HG03064 (cell line): Measurements from ENCODE around the gene FCHO2.

Source experiments
- ATAC-seq: cut with Tn5 transposase; IDR thresholded peaks from one replicate; pipeline ENCODE4 v1.9.1; 2021; ENCODE audit warnings: low read depth; ENCODE audit not compliant: unreplicated experiment

The FCHO2 gene

GRCh38 chr5:73103870-73104299 is 148.0 kb downstream of the FCHO2 start:
- no peak for ATAC-seq

DNA sequence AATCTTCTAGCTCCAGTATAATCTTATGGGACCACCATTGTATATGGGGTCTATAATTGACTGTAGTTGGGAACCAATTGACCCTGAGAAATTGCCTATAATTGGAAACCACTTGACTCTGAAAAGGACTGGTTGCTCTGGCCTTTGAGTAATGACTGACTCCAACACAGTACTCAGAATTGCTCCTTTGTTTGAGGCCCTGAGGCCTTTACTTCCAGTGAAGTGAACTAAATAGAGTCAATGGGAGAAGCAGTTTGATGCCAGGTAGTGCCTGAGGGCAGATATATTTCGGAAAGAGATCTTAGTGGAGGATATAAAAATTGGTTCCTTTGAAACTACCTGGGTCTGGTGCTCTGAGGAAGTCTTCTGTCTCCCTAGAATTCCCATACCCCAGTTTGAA is 148.5 kb downstream of the FCHO2 start:
- ATAC-seq = no peak

GRCh38 chr5:73106335-73106734 is 150.5 kb downstream of the FCHO2 start:
- ATAC-seq = no peak

DNA sequence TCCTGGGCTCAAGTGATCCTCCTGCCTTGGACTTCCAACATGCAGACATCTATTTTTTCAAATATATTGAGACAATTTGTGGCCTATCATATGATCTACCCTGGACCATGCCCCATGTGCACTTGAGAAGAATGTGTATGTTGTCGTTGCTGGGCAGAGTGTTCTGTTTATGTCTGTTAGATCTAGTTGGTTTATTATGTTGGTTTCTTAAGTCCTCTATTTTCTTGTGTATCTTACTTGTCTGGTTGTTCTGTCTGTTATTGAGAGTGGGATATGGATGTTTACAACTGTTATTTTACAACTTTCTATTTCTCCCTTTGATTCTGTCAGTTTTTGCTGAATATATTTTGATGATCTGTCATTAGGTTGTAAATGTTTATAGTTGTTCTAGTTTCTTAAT is 154.3 kb downstream of the FCHO2 start:
- no peak for ATAC-seq

- ATAC-seq = no peak
Measured at GRCh38 chr5:73111536-73111935, 155.7 kb downstream of the FCHO2 start.

DNA sequence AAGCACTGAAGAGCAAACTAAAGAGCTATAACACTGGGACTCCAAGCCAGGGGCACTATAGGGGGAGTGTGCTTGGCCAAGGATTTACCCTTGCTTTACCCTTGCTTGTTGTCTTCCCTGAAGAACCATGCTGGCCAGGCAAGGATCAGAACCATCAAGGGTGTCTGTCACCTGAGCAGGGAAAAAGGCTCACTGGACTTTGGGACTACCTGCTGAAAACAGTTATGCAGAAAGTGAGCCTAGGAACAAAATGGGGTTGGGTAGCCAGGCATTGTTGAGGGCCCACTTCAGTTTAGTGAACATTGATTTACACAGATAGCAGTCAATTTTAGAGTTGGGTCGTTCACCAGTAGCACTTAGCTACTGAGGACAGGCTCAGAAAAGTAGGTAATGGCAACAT is 156.5 kb downstream of the FCHO2 start:
- ATAC-seq = no peak

DNA sequence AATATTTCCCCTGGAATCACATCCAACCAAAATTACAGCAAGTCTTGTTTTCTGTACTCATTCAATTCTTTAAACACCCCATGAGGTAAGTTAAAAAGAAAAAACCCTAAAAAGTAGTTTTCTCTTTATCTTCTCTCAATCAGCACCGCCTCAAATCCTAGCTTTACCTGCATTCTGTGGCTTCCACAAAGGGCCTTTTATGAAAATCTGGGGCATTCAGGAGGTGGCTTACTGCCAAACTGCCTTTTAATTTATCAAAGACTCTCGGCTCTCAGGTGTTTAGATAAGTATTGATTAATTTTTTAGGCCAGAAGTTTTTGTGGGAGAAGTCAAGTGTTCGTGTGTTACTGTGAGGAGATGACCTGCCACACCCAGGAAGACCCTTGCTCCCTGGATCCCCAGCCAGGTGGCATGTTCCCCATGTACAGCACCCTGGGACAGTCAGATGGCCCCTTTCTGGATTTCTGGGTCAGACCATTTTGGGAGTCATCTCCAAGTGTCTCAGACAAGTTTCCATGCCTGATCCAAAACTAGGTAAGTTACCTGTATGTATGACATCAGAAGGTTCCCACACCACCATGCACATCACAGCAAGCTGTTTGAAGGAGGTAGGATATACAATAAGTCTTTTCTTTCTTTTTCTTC is 158.3 kb downstream of the FCHO2 start:
- no peak for ATAC-seq

DNA sequence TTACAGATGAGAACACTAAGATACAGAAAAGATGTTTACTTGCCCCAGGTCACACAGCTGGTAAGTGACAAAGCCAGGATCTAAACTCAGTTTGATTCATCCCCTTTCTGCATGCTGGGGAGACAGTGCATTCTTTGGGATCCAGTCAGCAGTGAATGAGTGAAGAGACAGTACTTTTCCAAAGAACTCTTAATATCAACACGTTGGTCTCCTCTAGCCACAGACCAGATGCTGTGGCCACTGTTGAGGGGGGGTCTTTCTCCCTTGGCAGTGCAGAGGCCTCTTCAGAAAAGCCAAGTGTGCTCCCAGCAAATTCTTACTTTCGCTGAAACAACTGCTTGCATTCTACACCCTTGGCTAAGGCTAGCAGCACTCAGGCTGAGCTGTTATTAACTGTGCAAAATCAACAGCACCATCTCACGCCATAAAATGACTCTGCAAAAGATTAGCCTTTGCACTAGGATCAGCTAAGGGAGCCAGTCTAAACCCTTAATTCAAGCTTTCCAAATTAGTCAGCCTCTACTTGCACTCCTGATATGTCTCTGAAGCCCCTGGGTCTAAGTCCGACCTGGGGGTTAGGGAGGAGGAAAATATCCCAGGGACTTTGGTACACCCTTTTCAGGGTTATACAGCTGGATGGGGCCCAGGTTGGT is 159.7 kb downstream of the FCHO2 start:
- ATAC-seq = no peak

DNA sequence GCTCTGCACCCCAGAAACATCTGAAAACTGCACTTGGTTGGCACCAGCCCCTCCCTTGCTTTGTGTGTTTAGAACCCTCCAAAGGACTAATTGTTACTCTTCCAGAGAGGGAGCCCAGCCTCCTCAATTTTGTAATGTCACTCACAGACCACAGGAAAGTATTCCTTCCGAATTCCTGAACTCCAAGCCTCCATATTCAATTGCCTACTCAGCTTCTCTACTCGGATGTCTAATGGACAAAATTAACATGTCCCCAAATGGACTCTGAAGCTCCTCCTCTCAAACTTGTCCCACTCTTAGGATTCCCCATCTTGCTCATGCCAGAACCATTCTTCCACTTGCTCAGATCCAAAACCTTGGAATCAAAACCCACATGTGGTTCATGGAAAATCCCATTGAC is 160.7 kb downstream of the FCHO2 start:
- no peak for ATAC-seq

- ATAC-seq = no peak
Measured at GRCh38 chr5:73117088-73117740, 161.4 kb downstream of the FCHO2 start.

DNA sequence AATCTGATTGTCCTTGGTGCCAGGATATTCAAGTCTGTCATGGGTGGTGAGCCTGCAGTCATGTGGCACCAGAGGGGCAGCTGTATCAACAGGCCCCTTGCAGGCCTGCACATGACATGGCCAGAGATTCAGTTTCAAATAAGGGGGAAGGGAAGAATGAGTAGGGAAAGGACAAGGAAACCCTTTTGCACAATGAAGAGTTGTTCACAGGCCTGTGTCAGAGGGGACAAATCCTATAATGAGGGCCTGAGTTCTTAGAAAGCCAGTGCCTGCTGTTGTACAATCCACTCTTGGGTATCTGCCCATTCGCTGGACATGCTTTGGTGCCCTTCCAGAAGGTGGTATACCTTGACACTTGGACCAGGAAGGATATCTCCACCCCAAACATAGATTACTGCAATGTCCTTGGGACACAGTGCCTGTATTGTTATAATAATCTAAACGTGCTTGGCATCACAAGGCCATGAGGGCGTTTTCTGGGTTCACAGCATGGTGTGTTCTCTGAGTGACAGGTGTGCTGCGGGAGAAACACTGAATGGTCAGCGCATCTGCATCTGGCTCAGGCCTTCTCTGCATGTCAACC is 162.6 kb downstream of the FCHO2 start:
- ATAC-seq = no peak

DNA sequence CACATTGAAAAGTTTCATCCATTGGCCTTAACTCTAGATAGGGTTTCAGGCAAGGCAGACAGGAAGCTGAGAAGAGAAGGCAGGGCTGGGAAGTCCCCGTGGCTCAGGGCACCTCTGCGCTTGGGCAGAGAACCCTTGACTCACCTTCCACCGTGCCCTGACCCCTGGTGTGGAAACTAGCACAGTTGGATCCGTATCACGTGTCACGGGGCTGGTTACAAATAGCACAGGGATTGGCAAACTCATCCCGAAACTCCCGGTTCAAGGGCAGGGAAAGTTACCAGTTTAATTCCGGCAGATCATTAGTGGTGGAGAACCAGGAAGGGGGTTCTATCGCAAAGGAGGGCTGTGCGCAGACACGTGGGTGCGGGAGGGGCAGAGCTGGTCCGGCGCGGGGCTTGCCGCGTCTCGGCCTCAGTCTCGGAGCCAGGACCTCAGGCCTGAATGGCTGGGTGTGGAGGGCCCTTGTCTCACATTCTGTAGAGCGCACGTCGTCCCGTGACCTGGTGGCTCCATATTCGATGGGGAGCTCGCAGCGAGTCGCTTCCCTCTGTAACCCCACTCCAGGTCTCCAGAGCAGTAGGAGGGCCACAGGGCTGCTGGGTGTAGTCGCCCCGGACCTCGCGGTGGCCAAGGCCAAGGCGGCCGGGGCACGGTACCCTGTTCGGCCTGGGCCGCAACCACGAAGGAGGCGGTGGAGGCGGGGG is 163.8 kb downstream of the FCHO2 start:
- ATAC-seq = no peak

GRCh38 chr5:73120222-73121118 is 164.6 kb downstream of the FCHO2 start, which contains the start of gene TMEM171:
TMEM171 (plus strand) TSS chr5:73120575; CDS start chr5:73123374, 2,799 bp downstream.
- ATAC-seq = no peak

DNA sequence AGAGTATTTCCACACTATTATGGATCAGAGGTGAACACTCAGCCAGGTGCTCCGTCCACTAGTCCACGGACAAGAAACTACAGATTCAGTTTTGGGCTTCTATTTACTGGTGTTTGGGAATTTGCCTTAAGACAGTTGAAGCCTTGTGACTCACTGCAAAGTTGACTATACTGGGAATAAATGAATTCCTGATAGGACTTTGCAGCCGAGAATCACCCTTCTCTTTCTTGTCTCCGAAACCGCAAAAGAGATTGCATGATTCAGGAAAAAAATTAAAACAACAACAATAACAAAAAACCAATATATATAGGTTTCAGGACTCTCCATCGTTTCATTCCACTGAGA is 165.2 kb downstream of the FCHO2 start:
- ATAC-seq = no peak

DNA sequence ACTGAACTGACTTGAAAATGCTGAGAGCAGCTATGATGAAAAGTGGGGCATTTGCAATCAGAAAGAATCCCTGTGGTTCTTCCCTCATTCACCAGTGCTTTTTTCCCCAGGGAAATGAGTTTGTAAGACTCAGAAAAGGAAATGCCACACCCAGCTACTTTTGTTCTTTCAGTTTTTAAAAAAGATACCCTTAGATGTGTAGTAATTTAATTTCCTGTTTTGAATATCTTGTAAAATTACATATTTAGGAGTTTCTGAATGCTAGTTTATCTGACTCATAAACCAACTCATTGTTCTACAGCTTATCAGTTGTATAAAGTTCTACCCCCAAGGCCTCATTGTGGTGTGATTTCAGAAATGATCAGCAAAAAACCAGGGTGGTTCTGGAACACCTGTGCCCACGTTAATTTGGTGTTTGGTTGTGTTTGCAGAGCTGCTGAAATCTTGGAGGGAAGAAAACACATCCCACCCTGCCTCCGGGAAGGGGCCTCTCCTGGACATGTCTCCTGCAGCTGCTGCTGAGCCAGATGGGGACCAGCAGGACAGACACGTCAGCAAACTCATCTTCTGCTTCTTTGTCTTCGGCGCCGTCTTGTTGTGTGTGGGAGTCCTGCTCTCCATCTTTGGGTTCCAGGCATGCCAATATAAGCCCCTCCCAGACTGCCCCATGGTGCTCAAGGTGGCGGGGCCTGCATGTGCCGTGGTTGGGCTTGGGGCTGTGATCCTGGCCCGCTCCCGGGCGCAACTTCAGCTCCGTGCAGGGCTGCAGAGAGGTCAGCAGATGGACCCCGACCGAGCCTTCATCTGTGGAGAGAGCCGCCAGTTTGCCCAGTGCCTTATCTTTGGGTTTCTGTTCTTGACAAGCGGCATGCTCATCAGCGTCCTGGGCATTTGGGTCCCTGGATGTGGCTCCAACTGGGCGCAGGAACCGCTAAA is 167.3 kb downstream of the FCHO2 start:
- ATAC-seq = no peak

- no peak for ATAC-seq
Measured at GRCh38 chr5:73125289-73125688, 169.4 kb downstream of the FCHO2 start.

DNA sequence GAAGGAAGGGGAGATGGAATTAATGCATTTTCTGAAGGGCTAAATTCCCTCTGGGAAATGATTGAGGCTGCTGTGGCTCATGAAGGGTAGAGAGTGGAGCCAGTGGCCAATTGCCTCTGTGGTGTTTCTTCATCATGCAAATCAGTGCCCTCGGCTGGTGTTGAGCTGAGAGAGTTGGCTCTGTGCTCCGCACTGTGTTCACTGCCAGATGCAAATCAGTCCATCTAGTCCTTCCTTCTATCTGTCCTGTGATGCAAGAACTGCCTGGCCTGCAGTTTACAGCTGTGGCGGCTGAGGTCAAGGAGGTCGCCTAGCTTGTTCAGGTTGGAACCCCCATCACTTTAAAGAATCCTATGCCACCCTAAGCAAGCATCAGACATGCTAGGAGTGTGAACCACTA is 170.5 kb downstream of the FCHO2 start:
- ATAC-seq = no peak

- no peak for ATAC-seq
Measured at GRCh38 chr5:73126957-73127356, 171.1 kb downstream of the FCHO2 start.

DNA sequence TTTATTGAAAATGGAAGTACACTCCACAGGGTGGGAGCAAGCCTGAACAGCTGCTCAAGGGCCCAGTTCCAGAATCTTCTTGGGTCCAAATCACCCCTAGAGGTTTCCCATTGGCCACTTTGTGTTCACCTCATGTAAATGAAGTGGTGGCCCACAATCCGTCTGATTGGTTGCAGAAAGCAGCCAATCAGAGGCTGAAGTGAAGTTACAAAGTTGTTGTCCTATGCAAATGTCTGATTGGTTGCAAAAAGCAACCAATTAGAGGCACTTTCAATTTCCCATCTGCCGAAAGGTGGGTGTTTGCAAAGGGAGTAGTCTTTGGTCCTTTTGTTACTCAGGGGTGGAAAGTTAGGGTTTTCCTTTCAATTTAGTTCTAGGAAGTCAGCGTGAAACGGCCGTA is 173.3 kb downstream of the FCHO2 start:
- ATAC-seq = no peak
